GM21786 (cell line): ENCODE results near the gene RIC1.
"Not testable (repeated sequence)": the region's sequence is repeated elsewhere in the genome, so short reads cannot be mapped to it uniquely, and the experiment has no call there.

Source experiments
- ATAC-seq: cut with Tn5 transposase; IDR thresholded peaks from one replicate; pipeline ENCODE4 v1.9.1; 2021; ENCODE audit not compliant: unreplicated experiment

Gene RIC1

DNA sequence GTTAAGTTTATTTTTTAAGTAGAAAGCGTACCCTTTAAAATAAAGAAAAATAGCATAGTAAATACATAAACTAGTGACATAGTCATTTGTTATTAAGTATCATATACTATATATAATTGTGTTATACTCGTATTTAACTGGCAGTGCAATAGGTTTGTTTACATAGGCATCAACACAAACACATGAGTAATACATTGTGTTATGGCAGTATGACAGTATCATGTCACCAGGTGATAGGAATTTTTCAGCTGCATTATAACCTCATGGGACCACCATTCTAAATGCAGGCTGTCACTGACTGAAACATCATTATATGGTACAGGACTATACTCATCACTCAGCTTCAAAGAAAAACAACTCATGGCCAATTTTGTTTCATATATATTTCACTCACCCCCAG is 8.4 kb upstream of the RIC1 start:
- ATAC-seq: no peak

DNA sequence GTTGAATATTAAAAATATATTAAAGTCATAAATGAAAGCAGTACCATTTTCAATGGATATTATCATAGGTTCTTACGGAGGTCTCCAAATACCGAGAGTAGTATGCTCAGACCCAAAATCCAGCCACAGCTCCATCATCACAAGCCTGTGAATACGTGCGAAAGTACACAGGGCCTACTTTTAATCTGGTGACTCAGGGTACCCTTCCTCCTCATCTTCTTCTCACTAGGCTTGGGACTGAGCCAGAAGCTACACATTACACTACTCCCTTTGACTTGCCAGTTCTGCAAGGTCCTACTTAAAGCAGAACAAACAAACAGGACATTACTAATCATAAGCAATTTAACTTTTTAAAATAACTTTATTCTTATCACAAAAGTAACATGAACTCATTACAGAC is 7.6 kb upstream of the RIC1 start:
- no peak for ATAC-seq

DNA sequence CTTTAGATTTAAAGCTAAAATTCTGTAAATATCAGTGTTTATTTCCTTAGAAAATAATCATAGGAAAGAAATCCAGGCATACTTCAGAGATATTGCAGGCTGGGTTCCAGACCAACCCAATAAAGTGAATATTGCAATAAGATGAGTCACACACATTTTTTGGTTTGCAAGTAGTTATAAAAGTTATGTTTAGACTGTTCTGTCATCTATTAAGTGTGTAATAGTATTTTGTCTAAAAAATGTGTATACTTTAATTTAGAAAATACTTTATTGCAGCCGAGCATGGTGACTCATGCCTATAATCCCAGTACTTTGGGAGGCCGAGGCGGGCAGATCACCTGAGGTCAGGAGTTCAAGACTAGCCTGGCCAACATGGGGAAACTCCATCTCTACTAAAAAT is 6.9 kb upstream of the RIC1 start:
- no peak for ATAC-seq

DNA sequence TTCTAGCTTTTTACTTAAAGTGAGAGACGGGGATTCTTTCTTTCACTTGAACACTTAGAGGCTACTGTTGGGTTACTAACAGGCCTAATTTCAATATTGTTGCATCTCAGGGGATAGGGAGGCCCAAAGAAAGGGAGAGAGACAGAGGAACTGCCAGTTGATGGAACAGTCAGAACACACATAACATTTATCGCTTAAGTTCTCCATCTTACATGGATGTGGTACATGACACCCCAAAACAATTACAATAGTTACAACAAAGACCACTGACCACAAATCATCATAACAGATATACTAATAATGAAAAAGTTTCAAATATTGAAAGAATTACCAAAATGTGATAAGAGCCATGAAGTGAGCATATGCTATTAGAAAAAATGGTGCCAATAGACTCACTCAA is 4.3 kb upstream of the RIC1 start:
- no peak for ATAC-seq

DNA sequence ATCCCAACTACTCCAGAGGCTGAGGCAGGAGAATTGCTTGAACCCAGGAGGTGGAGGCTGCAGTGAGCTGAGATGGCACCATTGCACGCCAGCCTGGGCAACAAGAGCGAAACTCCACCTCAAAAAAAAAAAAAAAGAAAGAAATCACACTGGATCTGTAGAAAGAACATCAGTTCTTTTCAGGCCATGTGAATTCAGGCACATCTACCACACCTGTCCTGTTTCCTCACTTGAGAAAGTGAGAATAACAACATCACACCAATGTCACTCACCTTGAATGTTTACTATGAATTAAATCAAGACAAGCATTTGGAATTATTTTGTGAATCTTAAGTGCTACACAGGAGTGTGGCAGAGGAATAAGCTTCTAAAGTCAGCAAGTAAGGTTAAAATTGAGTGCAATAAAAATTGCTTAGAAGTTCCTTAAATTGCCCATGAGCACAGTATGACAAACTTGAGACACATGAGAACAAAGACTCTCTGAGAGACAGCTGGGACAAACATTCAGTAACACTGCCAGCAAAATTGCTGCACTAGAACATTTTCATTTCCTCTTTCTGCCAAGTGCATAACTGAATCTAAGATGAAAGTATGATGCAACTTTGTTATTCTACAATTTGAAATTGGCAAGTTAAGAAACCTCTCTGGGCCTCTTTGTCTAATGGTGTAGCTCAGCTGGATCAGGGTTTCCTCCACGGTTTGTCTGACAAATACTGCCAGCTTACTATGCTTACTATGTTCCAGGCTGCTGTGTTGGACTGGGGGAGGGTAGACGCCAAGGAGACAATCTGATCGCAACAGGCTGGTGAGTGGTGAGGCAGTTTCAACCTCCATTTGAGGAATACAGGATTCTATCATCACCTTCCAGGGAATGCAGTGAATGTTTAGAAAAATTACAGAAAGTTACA is 1.9 kb upstream of the RIC1 start:
- peak; percentile 58 for ATAC-seq

DNA sequence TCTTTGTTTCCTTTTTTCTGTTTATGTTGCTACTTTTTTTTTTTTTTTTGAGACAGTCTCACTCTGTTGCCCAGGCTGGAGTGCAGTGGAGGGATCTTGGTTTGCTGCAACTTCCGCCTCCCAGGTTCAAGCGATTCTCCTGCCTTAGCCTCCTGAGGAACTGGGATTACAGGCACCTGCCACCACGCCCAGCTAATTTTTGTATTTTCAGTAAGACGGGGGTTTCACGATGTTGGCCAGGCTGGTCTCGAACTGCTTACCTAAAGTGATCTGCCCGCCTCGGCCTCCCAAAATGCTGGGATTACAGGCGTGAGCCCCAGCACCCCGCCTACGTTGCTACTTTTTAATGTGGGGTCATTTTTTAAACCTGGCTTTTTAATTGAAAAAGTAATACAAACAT is 1.2 kb upstream of the RIC1 start:
- not testable (repeated sequence) for ATAC-seq

DNA sequence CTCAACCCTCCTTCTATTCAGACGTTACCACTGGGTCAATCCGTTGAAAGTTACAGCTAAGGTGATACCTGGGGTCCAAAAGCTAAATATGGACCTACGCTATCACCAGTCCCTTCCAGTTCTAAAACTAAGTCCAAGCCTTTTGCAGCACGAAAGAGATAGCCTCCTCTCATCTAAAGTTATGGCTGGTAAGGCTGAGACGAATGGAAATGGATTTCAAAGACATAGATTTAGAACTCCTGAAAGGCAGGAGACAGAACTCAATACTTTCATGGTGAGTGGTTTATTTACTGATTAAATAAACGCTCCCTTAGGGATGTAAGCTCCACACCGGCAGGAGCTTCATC is 751 bp upstream of the RIC1 start:
- ATAC-seq: no peak

DNA sequence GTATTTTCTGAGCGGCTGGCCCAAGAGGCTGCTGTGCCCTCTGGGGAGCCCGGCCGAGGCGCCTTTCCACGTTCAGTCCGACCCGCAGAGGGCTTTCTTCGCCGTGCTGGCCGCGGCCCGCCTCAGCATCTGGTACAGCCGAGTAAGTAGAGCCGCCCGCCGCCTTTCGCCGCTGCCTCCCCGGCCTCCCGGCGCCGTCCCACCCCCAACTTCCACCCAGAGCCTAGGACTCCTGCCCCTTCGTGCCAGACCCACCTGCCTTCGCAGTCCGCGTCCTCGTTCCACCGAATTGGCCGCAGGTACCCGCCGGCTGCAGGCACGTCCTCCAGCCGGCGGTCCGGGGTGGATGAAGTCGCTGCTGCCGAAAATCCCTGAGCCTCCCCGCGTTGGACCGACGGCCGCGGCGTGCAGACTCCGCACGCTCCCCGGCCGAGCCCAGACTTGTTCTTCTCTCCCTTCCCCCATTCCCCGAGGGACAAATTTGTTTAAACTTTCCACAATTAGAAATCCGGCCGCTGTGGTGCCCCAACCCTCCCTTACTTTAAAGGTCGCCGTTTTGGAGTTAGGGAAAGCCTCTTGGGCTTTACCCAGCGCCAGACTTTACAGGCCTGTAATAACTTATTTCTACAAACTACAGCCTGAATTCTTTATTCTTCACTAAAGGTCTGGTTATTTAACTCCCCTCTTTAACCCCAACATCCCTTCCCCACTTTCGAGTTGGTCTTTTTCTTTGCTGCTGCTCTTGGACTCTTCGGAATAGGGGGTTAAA is 589 bp downstream of the RIC1 start:
- no peak for ATAC-seq

DNA sequence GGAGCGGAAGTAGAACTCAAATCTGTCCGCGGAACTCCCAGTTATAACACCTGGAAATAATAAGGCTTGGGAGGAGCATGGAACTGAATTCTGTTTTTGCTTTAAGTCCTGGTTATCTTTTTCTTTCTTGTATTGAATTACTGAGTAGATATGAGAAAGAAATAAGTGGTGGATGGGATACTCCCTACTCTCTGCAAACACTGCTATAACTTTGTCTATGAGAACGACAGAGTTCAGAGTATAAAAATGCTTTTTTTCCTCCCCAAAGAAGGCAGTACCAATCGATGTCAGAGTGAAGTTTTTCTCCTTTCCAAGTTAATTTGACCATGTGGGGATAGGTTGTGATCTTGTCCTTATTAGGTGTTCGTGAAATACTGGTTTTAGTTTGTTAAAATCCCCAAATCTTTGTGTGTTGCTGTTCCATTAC is 1.2 kb downstream of the RIC1 start:
- no peak for ATAC-seq

DNA sequence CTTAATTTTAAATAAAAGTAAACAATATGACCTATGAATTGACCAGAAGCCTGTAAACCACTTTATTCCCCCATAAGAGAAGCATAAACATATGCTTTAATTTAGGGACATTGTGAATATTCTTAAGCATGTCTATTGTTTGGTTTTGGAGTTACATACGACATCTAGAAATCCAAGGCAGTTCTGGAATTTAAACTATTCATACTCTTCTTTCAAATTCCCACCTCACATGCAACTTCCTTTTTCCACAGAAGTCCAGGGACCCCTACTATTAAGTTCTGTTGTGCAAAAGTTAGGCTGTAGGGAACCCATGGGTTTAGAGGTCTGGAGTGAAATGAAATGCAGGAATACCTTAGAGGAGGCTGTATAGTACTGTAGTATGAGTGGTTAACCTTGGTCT is 2.1 kb downstream of the RIC1 start:
- no peak for ATAC-seq

DNA sequence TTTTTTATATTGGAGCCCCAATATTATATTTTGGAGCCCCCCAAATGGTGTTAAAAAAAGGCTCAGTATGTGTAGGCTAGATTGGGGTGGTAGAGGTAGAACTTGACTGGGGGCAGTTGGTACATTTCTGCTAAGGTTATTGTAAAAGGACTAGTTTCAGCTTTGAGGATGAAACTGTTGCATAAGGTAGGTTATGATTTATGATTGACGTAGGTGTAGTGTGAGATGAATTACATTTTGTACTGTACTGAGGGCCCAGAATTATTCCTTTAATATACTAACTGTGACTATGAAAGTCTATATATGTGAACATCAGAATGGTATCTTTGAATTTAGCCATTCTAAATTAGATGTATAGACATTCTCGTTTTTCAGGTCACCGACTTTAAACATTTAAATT is 3.6 kb downstream of the RIC1 start:
- ATAC-seq: no peak

DNA sequence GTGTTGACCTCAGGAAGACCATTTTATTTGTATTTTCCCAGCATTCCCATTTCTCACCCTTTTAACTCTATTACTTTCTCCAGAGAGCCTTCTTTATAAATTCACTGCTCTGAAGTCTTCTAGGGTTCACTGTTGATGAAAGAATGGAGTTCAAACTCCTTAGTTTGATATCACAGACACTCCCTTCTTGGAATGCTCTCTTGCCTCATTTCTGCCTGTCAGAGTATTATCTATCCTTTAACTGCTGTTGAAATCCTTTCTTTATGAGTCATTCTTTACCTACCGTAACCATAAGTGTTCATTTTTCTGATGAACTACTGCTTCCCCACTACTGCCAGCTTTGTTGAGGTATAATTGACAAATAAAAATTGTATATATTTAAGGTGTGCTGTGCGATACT is 4.3 kb downstream of the RIC1 start:
- ATAC-seq: no peak

DNA sequence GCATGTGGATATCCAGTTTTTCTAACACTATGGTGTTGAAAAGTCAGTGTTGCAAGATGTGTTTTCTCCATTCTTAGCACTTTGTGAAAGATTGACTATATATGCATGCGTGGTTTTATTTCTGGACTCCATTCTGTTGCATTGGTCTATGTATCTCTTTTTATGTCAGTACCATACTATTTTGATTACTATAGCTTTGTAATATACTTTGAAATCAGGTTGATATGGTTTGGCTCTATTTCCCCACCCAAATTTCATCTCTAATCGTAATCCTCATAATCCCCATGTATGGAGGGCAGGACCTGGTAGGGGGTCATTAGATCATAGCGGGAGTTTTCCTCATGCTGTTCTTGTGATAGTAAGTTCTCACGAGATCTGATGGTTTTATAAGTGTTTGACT is 6.5 kb downstream of the RIC1 start:
- no peak for ATAC-seq

DNA sequence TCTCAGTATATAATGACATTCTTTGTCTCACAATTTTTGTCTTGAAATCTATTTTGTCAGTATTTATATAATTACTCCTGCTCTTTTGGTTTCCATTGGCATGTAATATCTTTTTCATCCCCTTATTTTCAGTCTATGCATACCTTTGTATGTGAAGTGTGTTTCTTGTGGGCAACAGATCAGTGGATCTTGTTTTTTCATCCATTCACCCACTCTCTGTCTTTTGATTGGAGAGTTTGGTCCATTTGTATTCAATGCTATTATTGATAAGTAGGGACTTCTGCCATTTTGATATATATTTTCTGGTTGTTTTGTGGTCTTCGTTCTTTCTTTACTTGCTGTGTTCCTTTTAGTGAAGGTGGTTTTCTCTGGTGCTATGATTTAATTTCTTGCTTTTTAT is 10.9 kb downstream of the RIC1 start:
- no peak for ATAC-seq

DNA sequence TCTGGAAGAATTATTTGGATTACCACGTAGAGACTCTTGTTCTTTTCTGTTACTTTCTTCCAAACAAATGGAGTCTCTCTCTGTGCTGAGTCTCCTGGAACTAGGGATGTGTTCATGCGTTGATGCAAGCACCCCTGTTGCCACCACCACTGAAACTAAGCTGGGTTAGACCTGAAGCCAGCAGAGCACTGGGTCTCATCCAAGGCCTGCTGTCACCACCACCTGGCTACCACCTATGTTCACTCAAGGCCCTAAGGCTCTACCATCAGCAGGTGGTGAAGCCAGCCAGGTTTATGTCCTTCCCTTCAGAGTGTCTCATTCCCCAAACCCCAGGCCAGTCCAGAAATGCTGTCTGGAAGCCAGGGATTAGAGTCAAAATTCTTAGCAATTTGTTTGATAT is 13.3 kb downstream of the RIC1 start:
- no peak for ATAC-seq

DNA sequence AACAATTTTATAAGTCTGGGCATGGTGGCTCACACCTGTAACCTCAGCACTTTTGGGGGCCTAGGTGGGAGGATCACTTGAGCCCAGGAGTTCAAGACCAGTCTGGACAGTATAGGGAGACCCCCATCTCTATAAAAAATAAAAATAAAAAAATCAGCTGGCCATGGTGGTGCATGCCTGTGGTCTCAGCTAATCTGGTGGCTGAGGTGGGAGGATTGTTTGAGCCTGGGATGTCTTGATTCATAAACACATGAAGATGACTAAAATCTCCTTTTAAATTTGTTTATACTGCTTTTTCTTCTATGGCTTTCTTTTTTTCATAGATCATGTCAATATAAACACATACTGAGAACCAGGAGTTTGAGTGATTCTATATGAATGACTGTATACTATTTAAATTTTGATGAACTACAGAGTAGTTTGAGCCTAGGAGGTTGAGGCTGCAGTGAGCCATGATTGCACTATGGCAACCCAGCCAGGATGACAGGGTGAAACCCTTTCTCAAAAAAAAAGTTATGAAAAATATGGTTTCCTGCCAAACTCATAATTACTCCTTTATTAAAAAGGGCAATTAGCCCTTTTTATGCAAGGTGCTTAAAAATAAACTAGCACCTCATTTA is 14.2 kb downstream of the RIC1 start:
- ATAC-seq: no peak

DNA sequence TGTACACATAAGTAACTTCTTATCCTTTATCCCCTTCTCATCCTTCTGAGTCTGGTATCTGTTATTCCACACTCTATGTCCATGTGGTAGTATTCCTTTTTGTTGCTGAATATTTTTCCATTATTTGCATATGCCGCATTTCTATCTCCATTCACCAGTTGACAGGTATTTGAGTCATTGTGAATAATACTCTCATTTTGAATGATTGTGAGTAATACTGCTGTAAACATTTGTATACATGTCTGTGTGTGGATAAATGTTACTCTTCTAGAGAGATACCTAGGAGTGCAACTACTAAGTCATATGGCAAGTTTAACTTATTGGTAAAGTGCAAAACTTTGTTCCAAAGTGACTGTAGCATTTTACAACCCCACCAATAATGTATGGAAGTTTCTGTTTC is 15.6 kb downstream of the RIC1 start:
- ATAC-seq: no peak

DNA sequence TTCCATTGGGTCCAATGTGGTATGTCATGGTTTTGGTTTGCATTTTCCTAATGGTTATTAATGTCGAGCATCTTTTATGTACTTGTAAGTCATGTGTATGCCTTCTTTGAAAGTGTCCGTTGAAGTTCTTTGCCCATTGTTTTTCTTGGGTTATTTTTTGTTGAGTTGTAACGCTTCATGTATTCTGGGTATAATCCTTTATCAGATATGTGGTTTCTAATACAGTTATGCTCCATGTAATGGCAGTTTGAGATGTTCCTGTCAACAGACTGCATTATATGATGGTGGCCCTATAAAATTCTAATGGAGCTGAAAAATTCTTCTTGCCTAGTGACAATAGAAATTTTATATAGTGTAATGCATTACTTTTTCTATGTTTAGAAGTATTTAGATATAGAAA is 17.2 kb downstream of the RIC1 start:
- no peak for ATAC-seq

DNA sequence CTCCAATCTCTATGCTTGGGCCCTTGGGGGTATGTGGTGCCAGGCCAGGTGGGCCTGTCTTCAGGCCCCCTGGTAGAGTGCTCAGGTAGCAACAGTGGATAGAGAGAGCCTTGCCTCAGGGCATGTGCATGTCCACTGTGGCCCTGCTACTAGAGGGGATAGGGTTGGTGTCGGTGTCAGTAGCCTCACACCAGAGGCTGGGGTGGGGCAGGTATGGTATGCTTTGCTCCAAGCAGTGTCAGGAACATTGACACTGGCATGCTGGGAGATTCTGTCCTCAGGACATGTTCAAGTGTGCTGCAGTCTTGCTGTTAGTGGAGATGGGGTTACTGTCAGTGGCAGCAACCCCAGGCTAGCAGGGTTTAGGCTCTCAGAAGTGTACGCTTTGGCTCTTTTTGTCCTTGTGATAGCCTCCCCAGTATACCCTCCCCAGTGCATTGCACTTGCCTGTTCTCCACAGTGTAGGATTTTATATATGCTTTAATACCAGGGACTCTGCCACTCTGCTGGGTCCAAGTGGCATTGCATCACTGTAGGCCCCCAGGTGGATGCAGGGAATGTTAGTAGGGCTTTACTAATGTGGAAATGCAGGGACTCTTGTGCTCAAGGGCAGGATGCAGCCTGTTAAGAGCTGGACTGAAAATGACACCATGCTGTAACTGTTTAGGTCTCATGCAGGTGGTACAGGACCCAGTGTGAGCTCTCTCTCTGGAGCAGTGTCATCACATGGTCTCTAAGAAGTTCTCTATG is 21.6 kb downstream of the RIC1 start:
- no peak for ATAC-seq

DNA sequence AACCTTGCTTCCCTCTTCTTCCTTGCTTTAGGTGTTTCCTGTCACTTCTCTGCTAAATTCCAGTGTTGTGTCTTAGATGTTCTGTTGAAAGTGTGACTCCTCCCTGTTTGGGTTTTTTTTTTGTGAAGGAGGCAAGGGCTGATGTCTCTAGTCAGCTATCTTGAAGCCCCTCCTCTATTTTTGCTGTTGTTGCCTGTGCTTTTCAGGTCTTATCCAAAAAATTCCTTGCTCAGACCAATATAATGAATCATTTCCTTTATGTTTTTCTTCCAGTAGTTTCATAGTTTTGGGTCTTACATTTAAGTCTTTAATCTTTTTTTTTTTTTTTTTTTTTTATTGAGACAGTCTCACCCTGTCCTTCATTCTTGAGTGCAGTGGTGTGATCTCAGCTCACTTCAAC is 22.3 kb downstream of the RIC1 start:
- ATAC-seq: no peak

DNA sequence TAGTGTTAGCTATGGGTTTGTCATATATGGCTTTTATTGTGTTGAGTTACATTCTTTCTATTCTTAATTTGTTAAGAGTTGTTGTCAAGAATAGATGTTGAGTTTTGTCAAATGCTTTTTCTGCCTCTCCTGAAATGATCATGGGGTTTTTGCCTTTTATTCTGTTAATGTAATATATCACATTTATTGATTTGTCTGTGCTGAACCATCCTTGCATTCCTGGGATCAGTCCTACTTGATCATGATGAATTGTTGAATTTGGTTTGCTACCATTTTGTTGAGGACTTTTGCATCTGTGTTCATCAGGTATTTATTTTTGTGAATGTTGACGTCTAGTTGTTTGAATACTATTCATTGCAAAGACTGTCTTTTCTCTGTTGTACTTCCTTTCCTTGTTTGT is 23.9 kb downstream of the RIC1 start:
- ATAC-seq: no peak
